Measurements from ENCODE around the gene HADHA.
"Not testable (repeated sequence)": the region's sequence is repeated elsewhere in the genome, so short reads cannot be mapped to it uniquely, and the experiment has no call there.

Gene HADHA

GRCh38 chr2:26172871-26173775 is 71.3 kb downstream of the HADHA start, which contains the start of gene GAREM2:
Gene GAREM2 (plus strand): TSS chr2:26173088. CDS start chr2:26173221, 133 bp downstream.
- DNase-seq (ENCODE audit: insufficient read length, low spot score) (no peak), FAIRE-seq (no peak)
- TF ChIP-seq SPI1 (IDR thresholded peaks at IDR 0.05; ENCODE audit: low read depth, low read length) (no peak), POLR2A (IDR thresholded peaks at IDR 0.05; ENCODE audit: low read depth, low read length) (no peak), POU2F2 (IDR thresholded peaks at IDR 0.05; ENCODE audit: low read depth, low read length) (no peak)

- TF ChIP-seq POLR2AphosphoS5 (IDR thresholded peaks at IDR 0.05; ENCODE audit: low read depth, low read length) (no peak), TAF1 (IDR thresholded peaks at IDR 0.05; ENCODE audit: low read depth, low read length) (no peak), SPI1 (IDR thresholded peaks at IDR 0.05; ENCODE audit: low read depth, low read length) (no peak), PAX5 (IDR thresholded peaks at IDR 0.05; ENCODE audit: insufficient read depth, low read length, severe bottlenecking) (no peak), POLR2A (IDR thresholded peaks at IDR 0.05; ENCODE audit: low read depth, low read length) (no peak), POU2F2 (IDR thresholded peaks at IDR 0.05; ENCODE audit: low read depth, low read length) (no peak)
- FAIRE-seq (no peak), DNase-seq (ENCODE audit: insufficient read length, low spot score) (no peak)
Observed at GRCh38 chr2:26172189-26172870, 72.1 kb downstream of the HADHA start.

- TF ChIP-seq PAX5 (IDR thresholded peaks at IDR 0.05; ENCODE audit: insufficient read depth, low read length, severe bottlenecking) = no peak
- no peak for TF ChIP-seq SPI1 (IDR thresholded peaks at IDR 0.05; ENCODE audit: low read depth, low read length)
- TF ChIP-seq TAF1 (IDR thresholded peaks at IDR 0.05; ENCODE audit: low read depth, low read length) = no peak
- TF ChIP-seq POLR2A (IDR thresholded peaks at IDR 0.05; ENCODE audit: low read depth, low read length) = no peak
- TF ChIP-seq POU2F2 (IDR thresholded peaks at IDR 0.05; ENCODE audit: low read depth, low read length) = no peak
- TF ChIP-seq POLR2AphosphoS5 (IDR thresholded peaks at IDR 0.05; ENCODE audit: low read depth, low read length) = no peak
- DNase-seq (ENCODE audit: insufficient read length, low spot score) = no peak
- FAIRE-seq = no peak
Observed at GRCh38 chr2:26170795-26171194, 73.6 kb downstream of the HADHA start.

- FAIRE-seq (no peak), DNase-seq (ENCODE audit: insufficient read length, low spot score) (no peak)
- TF ChIP-seq POU2F2 (IDR thresholded peaks at IDR 0.05; ENCODE audit: low read depth, low read length) (no peak), TAF1 (IDR thresholded peaks at IDR 0.05; ENCODE audit: low read depth, low read length) (no peak), SPI1 (IDR thresholded peaks at IDR 0.05; ENCODE audit: low read depth, low read length) (no peak), PAX5 (IDR thresholded peaks at IDR 0.05; ENCODE audit: insufficient read depth, low read length, severe bottlenecking) (no peak), POLR2AphosphoS5 (IDR thresholded peaks at IDR 0.05; ENCODE audit: low read depth, low read length) (no peak), POLR2A (IDR thresholded peaks at IDR 0.05; ENCODE audit: low read depth, low read length) (no peak)
Observed at GRCh38 chr2:26169681-26170414, 74.6 kb downstream of the HADHA start.

GRCh38 chr2:26169226-26169625 is 75.2 kb downstream of the HADHA start:
- TF ChIP-seq POLR2AphosphoS5 (IDR thresholded peaks at IDR 0.05; ENCODE audit: low read depth, low read length) = no peak
- TF ChIP-seq SPI1 (IDR thresholded peaks at IDR 0.05; ENCODE audit: low read depth, low read length) = no peak
- no peak for TF ChIP-seq POU2F2 (IDR thresholded peaks at IDR 0.05; ENCODE audit: low read depth, low read length)
- no peak for TF ChIP-seq TAF1 (IDR thresholded peaks at IDR 0.05; ENCODE audit: low read depth, low read length)
- TF ChIP-seq PAX5 (IDR thresholded peaks at IDR 0.05; ENCODE audit: insufficient read depth, low read length, severe bottlenecking) = no peak
- no peak for TF ChIP-seq POLR2A (IDR thresholded peaks at IDR 0.05; ENCODE audit: low read depth, low read length)
- FAIRE-seq = no peak

GRCh38 chr2:26168785-26169184 is 75.6 kb downstream of the HADHA start:
- no peak for TF ChIP-seq PAX5 (IDR thresholded peaks at IDR 0.05; ENCODE audit: insufficient read depth, low read length, severe bottlenecking)
- TF ChIP-seq POU2F2 (IDR thresholded peaks at IDR 0.05; ENCODE audit: low read depth, low read length) = no peak
- no peak for TF ChIP-seq TAF1 (IDR thresholded peaks at IDR 0.05; ENCODE audit: low read depth, low read length)
- no peak for DNase-seq (ENCODE audit: insufficient read length, low spot score)
- FAIRE-seq = no peak

More at GRCh38 chr2:26169226-26169625, 75.2 kb downstream of the HADHA start:
- no peak for DNase-seq (ENCODE audit: insufficient read length, low spot score)

GRCh38 chr2:26166541-26166940 is 77.9 kb downstream of the HADHA start:
- not testable (repeated sequence) for DNase-seq (ENCODE audit: insufficient read length, low spot score); FAIRE-seq

- no peak for FAIRE-seq
- TF ChIP-seq SPI1 (IDR thresholded peaks at IDR 0.05; ENCODE audit: low read depth, low read length) (no peak), PAX5 (IDR thresholded peaks at IDR 0.05; ENCODE audit: insufficient read depth, low read length, severe bottlenecking) (no peak), TAF1 (IDR thresholded peaks at IDR 0.05; ENCODE audit: low read depth, low read length) (no peak), POLR2AphosphoS5 (IDR thresholded peaks at IDR 0.05; ENCODE audit: low read depth, low read length) (no peak), POLR2A (IDR thresholded peaks at IDR 0.05; ENCODE audit: low read depth, low read length) (no peak), POU2F2 (IDR thresholded peaks at IDR 0.05; ENCODE audit: low read depth, low read length) (no peak)
- no peak for DNase-seq (ENCODE audit: insufficient read length, low spot score)
Observed at GRCh38 chr2:26165403-26165802, 79.0 kb downstream of the HADHA start.

- no peak for DNase-seq (ENCODE audit: insufficient read length, low spot score)
- no peak for FAIRE-seq
- TF ChIP-seq PAX5 (IDR thresholded peaks at IDR 0.05; ENCODE audit: insufficient read depth, low read length, severe bottlenecking) = no peak
- TF ChIP-seq POLR2A (IDR thresholded peaks at IDR 0.05; ENCODE audit: low read depth, low read length) = no peak
- no peak for TF ChIP-seq SPI1 (IDR thresholded peaks at IDR 0.05; ENCODE audit: low read depth, low read length)
- TF ChIP-seq POLR2AphosphoS5 (IDR thresholded peaks at IDR 0.05; ENCODE audit: low read depth, low read length) = no peak
Observed at GRCh38 chr2:26164641-26165211, 79.7 kb downstream of the HADHA start.

Data from GM12891 (cell line).